GM12873 (cell line): Measurements from ENCODE around the gene HSPBAP1.

Experiments
- TF ChIP-seq, protein P1 (sequence below): IDR thresholded peaks from 2 replicates; pipeline ENCODE4 v1.5.1; 2012; ENCODE audit warnings: low read depth, mild to moderate bottlenecking, moderate library complexity, low read length, control low read depth; ENCODE audit not compliant: insufficient read depth; ENCODE audit errors: missing control alignments

The HSPBAP1 gene

DNA sequence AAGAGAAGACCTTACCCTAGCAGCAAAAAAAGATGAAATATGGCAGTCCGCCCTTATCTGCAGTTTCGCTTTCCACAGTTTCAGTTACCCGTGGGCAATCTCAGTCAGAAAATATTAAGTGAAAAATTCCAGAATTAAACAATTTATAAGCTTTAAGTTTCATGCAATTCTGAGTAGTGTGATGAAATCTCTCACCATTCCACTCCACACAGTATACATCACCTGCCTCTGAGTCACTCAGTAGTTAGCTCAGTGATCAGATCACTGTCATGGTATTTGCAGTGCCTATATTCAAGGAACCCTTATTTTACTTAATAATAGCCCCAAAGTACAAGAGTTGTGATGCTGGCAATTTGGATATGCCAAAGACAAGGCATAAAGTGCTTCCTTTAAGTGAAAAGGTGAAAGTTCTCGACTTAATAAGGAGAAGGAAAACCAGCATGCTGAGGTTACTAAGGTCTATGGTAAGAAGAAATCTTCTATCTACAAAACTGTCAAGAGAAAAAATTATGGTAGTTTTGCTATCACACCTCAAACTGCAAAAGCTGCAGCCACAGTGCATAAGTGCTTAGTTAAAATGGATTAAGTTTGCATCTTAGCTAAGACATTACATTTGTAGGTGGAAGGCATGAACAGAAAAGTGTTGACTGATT lies 48.1 kb downstream of the HSPBAP1 start:
- TF ChIP-seq, protein P1, sequence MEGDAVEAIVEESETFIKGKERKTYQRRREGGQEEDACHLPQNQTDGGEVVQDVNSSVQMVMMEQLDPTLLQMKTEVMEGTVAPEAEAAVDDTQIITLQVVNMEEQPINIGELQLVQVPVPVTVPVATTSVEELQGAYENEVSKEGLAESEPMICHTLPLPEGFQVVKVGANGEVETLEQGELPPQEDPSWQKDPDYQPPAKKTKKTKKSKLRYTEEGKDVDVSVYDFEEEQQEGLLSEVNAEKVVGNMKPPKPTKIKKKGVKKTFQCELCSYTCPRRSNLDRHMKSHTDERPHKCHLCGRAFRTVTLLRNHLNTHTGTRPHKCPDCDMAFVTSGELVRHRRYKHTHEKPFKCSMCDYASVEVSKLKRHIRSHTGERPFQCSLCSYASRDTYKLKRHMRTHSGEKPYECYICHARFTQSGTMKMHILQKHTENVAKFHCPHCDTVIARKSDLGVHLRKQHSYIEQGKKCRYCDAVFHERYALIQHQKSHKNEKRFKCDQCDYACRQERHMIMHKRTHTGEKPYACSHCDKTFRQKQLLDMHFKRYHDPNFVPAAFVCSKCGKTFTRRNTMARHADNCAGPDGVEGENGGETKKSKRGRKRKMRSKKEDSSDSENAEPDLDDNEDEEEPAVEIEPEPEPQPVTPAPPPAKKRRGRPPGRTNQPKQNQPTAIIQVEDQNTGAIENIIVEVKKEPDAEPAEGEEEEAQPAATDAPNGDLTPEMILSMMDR: no peak

DNA sequence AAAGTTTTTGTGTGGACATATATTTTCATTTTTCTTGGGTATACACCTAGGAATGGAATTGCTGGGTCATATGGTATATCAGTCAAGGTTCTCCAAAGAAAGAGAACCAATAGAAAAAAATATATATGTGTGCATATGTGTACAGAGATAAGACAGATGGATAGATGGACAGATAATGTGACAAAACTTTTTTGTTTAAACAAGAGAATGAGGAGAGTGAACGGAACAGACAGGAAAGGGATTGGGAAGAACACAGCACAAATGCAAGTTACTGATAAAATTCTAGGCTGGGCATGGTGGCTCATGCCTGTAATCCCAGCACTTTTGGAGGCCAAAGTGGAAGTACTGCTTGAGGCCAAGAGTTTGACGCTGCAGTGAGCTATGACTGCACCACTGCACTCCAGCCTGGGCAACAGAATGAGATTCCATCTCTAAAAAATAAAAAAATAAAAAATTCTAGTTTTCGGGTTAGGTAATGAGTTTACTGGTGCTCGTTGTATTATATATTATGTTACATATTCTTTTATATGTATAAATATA lies 50.0 kb downstream of the HSPBAP1 start:
- TF ChIP-seq, protein P1: no peak

DNA sequence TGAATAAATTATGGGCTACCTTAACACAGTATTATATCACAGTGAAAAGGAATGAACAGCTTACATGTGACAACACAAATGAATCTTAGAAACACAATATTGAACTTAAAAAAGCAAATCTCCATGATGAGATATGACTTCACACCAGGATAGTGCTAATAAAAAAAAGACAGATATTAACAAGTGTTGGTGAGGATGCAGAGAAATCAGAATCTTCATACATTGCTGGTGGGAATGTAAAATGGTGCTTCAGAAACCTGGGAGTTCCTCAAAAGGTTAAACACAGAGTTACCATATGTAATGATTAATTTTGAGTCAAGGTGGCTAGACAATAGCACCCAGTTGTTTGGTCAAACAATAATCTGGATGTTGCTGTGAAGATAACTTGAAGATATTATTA lies 51.4 kb downstream of the HSPBAP1 start:
- TF ChIP-seq, protein P1: no peak

DNA sequence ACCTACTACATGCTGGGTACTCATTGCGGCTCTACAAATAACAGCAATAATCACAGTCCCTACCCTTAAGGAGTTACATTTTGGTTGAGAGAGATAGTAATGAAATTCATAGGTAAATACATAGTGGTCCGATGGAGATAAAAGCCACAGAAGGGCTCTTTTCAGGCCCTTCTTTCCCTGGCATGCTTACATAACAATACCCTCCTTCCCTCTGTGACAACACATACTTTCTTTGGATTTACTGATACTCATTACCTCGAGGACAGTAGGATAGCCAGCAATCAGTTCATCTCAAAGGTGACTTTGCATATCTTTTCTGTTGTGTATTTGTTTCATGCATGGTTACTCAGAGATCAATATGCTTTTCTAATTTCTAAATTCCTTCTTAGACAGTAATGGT lies 54.5 kb downstream of the HSPBAP1 start:
- TF ChIP-seq, protein P1: no peak

DNA sequence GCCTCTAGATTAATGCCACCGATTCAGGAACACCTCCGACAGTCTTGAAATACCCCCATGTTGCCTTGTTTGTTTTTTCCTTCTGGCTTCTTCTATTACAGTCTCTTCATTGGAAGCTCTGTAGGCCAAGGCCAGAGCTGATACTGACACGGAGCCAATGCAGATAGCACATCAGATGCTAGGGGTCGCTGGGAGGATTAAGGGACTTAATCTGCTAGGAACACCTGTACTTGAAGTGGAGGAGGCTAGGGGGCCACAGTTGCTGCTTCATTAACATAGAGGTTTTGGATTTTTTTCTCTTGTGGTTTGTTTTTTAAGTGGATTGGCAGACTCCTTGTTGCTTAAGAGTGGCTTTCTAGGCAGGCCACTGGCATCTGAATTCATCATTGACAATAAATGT lies 63.4 kb downstream of the HSPBAP1 start:
- TF ChIP-seq, protein P1: no peak

DNA sequence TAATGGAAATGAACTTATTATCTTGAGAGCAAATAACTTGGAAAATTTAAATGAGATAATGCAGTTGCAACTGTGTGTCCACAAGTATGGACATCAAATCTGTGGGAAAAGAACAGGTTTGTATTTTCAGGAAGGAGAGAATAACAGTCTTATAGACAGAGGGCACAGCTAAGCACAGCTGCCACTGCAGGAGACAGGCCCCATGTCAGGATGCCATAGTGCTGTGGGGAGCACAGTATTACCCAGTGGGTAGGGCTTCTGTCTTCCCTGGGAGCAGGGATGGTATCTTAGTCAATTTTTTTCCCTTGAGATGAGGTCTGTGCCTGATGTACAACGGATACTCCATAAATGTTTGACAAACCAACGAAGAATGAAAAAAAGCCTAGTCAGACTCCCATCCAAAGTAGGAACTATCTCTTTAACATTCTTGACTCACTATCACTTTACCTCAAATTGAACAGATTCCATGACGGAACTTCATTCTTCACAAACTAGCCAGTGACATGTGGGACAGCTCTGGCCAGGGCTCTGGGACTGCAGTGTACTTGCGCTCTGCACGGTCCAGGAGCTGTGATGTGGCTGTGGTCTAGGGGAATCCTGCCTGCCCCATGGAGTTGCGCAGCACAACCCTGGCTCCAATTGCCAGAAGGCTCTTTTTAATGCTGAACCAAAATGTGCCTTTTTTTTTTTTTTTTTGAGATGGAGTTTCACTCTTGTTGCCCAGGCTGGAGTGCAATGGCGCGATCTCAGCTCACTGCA lies 64.7 kb downstream of the HSPBAP1 start:
- TF ChIP-seq, protein P1: no peak

DNA sequence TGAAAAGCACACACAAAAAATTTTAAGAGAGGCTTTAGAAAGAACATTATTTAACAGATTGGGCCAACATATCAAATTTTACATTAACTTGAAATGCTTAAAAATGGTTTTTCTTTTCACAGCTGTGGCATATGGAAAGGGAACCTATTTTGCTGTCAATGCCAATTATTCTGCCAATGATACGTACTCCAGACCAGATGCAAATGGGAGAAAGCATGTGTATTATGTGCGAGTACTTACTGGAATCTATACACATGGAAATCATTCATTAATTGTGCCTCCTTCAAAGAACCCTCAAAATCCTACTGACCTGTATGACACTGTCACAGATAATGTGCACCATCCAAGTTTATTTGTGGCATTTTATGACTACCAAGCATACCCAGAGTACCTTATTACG lies 65.4 kb downstream of the HSPBAP1 start:
- TF ChIP-seq, protein P1: no peak
